Effector memory CD8-positive, alpha-beta T cell (primary cell): ENCODE results near the gene LHFPL3.
"Not testable (repeated sequence)": the region's sequence is repeated elsewhere in the genome, so short reads cannot be mapped to it uniquely, and the experiment has no call there.

Experiments
- ATAC-seq: fragments of 150-1000 bp; cut with Tn5 transposase; replicated peaks from 2 replicates; pipeline ENCODE4 v1.10.0; 2021; ENCODE audit warnings: mild to moderate bottlenecking, moderate library complexity
- DNase-seq, 3 experiments: peaks; one replicate each; pipeline ENCODE4 v3.0.0; 2021
- H3K27ac Mint-ChIP-seq, 2 donors: one replicate each; pipeline ENCODE4 v1.8.0; 2022; ENCODE audit warnings: mild to moderate bottlenecking in 2 of 2, mixed read lengths in 2 of 2, moderate library complexity in 2 of 2
- H3K27me3 Mint-ChIP-seq, 2 donors: one replicate each; pipeline ENCODE4 v1.8.0; 2022; ENCODE audit warnings: mixed read lengths in 2 of 2
- H3K36me3 Mint-ChIP-seq: one replicate; pipeline ENCODE4 v1.8.0; 2022; ENCODE audit warnings: mild to moderate bottlenecking, moderate library complexity, mixed read lengths; ENCODE audit not compliant: insufficient read depth
- H3K4me1 Mint-ChIP-seq, 2 donors: one replicate each; pipeline ENCODE4 v1.8.0; 2022; ENCODE audit warnings: low read depth in 2 of 2, mixed read lengths in 2 of 2
- H3K4me3 Mint-ChIP-seq, 2 donors: one replicate each; pipeline ENCODE4 v1.8.0; 2022; ENCODE audit warnings: mild to moderate bottlenecking in 2 of 2, mixed read lengths in 2 of 2, moderate library complexity in 2 of 2
- H3K9me3 Mint-ChIP-seq, 2 donors: one replicate each; pipeline ENCODE4 v1.8.0; 2022; ENCODE audit warnings: mixed read lengths in 2 of 2

The LHFPL3 gene

GRCh38 chr7:104534149-104534548 lies 205.7 kb downstream of the LHFPL3 start:
- Mint-ChIP-seq H3K4me3 (no peak overlapping the region), H3K9me3 (no peaks in the 10 kb centered on the region), H3K27ac (no peak overlapping the region), H3K36me3 (no peaks in the 10 kb centered on the region), H3K27me3 (no peaks in the 10 kb centered on the region), H3K4me1 (no peaks in the 10 kb centered on the region)
- no peak for DNase-seq
- ATAC-seq, result no peak

DNA sequence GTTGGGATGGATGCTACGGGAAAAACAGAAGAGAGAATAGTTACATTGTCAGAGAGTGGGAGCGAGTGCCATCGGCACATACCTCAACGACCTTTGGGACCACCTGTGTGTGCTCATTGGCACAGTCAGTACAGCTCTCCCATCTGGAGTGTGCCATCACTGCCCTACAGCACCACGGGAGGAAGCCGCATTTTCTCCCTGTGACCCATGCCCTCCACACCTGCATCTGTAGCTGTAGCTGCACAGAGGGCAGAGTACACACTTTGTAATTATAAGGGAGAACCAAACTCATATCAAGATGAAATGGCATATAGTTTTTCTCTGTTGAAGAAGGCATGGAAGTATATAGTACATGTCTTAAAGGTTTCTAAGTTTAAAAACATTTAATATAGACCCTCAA lies 207.4 kb downstream of the LHFPL3 start:
- Mint-ChIP-seq H3K27me3 (no peaks in the 10 kb centered on the region), H3K36me3 (no peaks in the 10 kb centered on the region), H3K9me3 (no peaks in the 10 kb centered on the region), H3K27ac (no peak overlapping the region), H3K4me3 (no peak overlapping the region), H3K4me1 (no peaks in the 10 kb centered on the region)
- no peak for DNase-seq
- no peak for ATAC-seq

DNA sequence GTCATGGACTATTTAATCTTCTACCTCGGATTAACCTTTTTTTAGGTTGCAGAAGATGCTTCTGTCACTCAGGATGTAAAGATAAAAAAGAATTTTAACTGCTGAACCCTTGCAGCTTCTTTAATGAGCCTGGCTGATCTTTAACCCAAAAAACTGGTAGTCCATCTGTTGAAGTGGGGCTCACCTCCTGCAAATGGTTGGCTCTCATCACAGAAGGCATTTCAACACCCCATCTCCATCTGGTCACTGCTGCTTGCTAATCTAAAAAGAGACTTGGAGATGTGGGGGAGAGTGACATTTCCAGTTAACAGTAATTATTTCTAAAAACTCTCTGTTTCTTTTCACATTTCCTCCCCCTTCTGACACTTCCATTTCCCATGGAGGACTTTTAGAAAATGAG lies 208.6 kb downstream of the LHFPL3 start:
- H3K4me1 Mint-ChIP-seq, result no peaks in the 10 kb centered on the region
- H3K27me3 Mint-ChIP-seq, result no peaks in the 10 kb centered on the region
- peaks cover 0 to 10% of the 10 kb centered on the region in 2 donors for H3K9me3 Mint-ChIP-seq
- no peak for DNase-seq
- no peak overlapping the region for H3K27ac Mint-ChIP-seq
- H3K4me3 Mint-ChIP-seq, result no peak overlapping the region
- no peak for ATAC-seq
- no peaks in the 10 kb centered on the region for H3K36me3 Mint-ChIP-seq

GRCh38 chr7:104538152-104538551 lies 209.7 kb downstream of the LHFPL3 start:
- DNase-seq, result no peak
- Mint-ChIP-seq H3K9me3 (peaks cover 0 to 10% of the 10 kb centered on the region in 2 donors), H3K36me3 (no peaks in the 10 kb centered on the region), H3K4me1 (no peaks in the 10 kb centered on the region), H3K4me3 (no peak overlapping the region), H3K27ac (no peak overlapping the region), H3K27me3 (no peaks in the 10 kb centered on the region)
- ATAC-seq, result no peak

DNA sequence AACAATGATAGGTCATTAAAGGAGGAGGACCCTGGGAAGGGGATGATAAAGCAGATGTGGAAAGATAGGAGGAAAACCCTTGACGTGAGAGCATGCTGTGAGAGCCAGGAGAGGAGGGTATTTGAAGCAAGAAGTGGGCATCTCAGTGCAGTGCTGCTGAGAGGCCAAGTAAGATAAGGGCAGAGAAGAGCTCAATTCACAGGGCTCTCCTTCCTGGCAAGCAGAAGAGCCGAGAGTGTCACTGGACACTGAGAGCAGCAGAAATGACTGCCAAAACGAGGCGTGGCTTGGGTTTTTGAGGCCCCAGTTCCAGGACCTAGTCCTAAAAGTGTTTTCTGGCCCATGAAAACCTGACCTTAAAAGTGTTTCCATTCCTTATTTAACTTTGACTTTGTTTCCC lies 213.5 kb downstream of the LHFPL3 start:
- Mint-ChIP-seq H3K27ac (no peak overlapping the region), H3K4me3 (no peak overlapping the region), H3K27me3 (no peaks in the 10 kb centered on the region), H3K9me3 (peaks cover 4 to 10% of the 10 kb centered on the region in 2 donors), H3K4me1 (no peaks in the 10 kb centered on the region), H3K36me3 (no peaks in the 10 kb centered on the region)
- DNase-seq (no peak), ATAC-seq (no peak)

DNA sequence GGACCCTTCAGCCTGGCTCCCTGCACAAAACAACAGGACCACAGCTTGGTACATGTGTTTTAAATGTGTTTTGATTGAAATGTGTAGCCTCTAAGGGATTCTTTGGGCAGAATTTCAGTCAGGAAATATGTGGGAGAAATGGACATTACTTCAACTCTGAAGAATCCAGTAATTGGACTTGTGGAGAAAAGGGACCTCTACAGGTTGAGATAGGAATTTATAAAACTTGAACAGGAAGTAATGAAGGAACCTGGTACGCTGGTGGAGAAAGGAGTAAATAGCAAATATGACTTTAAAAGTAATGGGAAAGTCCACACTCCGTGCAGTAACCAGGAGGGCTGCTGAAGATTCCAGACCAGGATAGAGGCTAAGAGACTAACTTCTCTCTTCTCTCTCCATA lies 220.5 kb downstream of the LHFPL3 start:
- H3K9me3 Mint-ChIP-seq, result peaks cover 0 to 4% of the 10 kb centered on the region in 2 donors
- H3K27me3 Mint-ChIP-seq, result no peaks in the 10 kb centered on the region
- H3K4me1 Mint-ChIP-seq, result no peaks in the 10 kb centered on the region
- no peak overlapping the region for H3K27ac Mint-ChIP-seq
- DNase-seq, result no peak
- ATAC-seq, result no peak
- H3K36me3 Mint-ChIP-seq, result no peaks in the 10 kb centered on the region
- H3K4me3 Mint-ChIP-seq, result no peak overlapping the region

GRCh38 chr7:104550362-104550761 lies 222.0 kb downstream of the LHFPL3 start:
- Mint-ChIP-seq H3K27ac (no peak overlapping the region), H3K4me1 (no peaks in the 10 kb centered on the region), H3K27me3 (no peaks in the 10 kb centered on the region), H3K9me3 (peaks cover 0 to 2% of the 10 kb centered on the region in 2 donors), H3K4me3 (no peak overlapping the region), H3K36me3 (no peaks in the 10 kb centered on the region)
- no peak for DNase-seq
- ATAC-seq, result no peak

GRCh38 chr7:104551226-104551625 lies 222.8 kb downstream of the LHFPL3 start:
- no peak for ATAC-seq
- no peak overlapping the region for H3K27ac Mint-ChIP-seq
- DNase-seq, result no peak
- H3K27me3 Mint-ChIP-seq, result no peaks in the 10 kb centered on the region
- H3K36me3 Mint-ChIP-seq, result no peaks in the 10 kb centered on the region
- peaks cover 0 to 2% of the 10 kb centered on the region in 2 donors for H3K9me3 Mint-ChIP-seq
- no peak overlapping the region for H3K4me3 Mint-ChIP-seq
- no peaks in the 10 kb centered on the region for H3K4me1 Mint-ChIP-seq

DNA sequence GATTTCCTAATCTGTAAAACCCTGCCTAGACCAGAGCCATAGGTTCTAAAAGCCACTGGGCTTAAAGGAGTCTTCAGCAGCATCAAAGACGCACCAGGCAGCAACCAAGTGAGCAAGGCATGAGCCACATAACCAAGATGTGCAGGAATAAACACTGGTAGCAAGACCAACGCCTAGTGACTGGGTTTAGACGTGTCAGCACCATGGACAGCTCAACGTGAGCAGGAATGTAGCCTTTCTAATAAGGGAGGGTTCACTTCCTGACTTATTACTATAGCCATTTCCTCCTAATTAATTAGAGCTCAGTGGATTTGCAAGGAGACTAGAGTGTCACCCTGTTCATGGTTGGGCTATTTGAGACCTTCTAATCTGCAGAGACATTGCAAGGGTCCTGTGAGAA lies 223.7 kb downstream of the LHFPL3 start:
- H3K9me3 Mint-ChIP-seq, result peaks cover 5 to 6% of the 10 kb centered on the region in 2 donors
- H3K27ac Mint-ChIP-seq, result no peak overlapping the region
- H3K36me3 Mint-ChIP-seq, result no peaks in the 10 kb centered on the region
- no peaks in the 10 kb centered on the region for H3K27me3 Mint-ChIP-seq
- no peak for DNase-seq
- H3K4me1 Mint-ChIP-seq, result no peaks in the 10 kb centered on the region
- H3K4me3 Mint-ChIP-seq, result no peak overlapping the region
- ATAC-seq, result no peak

DNA sequence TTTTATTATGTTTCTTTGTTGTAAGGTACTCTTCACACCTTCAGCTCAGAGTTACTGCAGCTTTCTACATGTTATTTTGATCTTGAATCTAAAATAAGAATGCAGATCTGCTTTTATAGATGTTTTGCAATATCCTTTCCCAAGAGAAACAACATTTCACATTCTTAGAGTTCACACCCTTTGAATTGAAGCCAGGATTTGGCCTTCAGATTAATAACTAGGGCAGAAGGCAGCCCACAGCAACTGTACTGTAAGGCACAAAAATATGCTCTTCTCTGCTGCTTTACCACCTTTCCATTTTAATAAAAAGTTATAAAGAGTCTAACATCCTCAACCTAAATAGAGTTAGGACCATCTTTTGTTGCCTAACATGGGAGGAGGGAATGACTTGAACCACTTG lies 224.7 kb downstream of the LHFPL3 start:
- Mint-ChIP-seq H3K27ac (no peak overlapping the region), H3K36me3 (no peaks in the 10 kb centered on the region), H3K4me3 (no peak overlapping the region), H3K9me3 (peaks cover 6 to 10% of the 10 kb centered on the region in 2 donors), H3K27me3 (no peaks in the 10 kb centered on the region), H3K4me1 (no peaks in the 10 kb centered on the region)
- no peak for ATAC-seq
- DNase-seq, result no peak

GRCh38 chr7:104563350-104563901 lies 235.0 kb downstream of the LHFPL3 start:
- DNase-seq, H3K27me3 Mint-ChIP-seq, H3K9me3 Mint-ChIP-seq, H3K27ac Mint-ChIP-seq, ATAC-seq, H3K4me3 Mint-ChIP-seq, H3K36me3 Mint-ChIP-seq, H3K4me1 Mint-ChIP-seq: not testable (repeated sequence)

DNA sequence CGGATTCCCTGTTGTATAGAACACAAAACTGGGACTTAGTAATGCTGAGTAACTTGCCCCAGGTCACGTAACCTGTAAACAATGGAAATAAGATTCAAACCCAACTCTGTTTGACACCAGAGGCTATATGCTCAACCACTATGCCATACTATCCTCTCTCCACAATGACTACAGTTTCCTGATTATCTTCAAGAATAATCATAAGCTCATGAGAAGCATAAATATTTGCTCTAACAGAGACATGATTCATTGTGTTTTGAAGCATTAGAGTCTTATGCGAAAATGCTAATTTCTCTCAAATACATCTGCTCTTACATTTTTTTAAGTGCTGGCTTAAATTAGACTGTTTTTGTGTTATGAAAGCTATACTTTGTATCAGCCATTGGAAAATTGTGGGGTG lies 241.3 kb downstream of the LHFPL3 start:
- DNase-seq (no peak), ATAC-seq (no peak)
- no peaks in the 10 kb centered on the region for H3K36me3 Mint-ChIP-seq
- H3K27ac Mint-ChIP-seq, result no peak overlapping the region
- peaks cover 0 to 8% of the 10 kb centered on the region in 2 donors for H3K27me3 Mint-ChIP-seq
- no peaks in the 10 kb centered on the region for H3K4me1 Mint-ChIP-seq
- H3K9me3 Mint-ChIP-seq, result peaks cover 0 to 2% of the 10 kb centered on the region in 2 donors
- H3K4me3 Mint-ChIP-seq, result no peak overlapping the region

GRCh38 chr7:104572554-104572953 lies 244.2 kb downstream of the LHFPL3 start:
- Mint-ChIP-seq H3K4me3 (no peak overlapping the region), H3K4me1 (no peaks in the 10 kb centered on the region), H3K27ac (no peak overlapping the region), H3K9me3 (peaks cover 0 to 2% of the 10 kb centered on the region in 2 donors), H3K36me3 (no peaks in the 10 kb centered on the region), H3K27me3 (peaks cover 0 to 8% of the 10 kb centered on the region in 2 donors)
- no peak for DNase-seq
- ATAC-seq, result no peak

DNA sequence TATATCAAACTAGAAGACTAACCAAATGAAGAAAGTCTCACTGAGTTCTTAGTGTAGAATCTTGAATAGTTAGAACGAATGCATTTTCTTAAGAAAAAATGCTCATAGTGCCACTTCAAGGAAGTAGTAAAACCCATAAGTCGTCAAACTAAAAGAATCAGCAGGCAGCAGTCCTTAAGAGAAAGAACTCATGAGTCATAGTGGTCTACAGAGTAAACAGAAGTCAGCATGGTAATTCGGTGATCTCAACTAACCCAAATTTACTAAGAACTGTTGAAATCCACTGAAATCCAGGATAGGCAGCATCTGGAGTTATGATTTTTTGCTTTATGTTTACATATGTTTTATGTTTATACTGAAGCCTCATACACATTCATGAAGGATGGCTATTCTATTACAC lies 256.2 kb downstream of the LHFPL3 start:
- H3K4me1 Mint-ChIP-seq, result no peaks in the 10 kb centered on the region
- ATAC-seq, result no peak
- no peak for DNase-seq
- H3K27ac Mint-ChIP-seq, result no peak overlapping the region
- peaks cover 0 to 7% of the 10 kb centered on the region in 2 donors for H3K9me3 Mint-ChIP-seq
- no peaks in the 10 kb centered on the region for H3K27me3 Mint-ChIP-seq
- H3K4me3 Mint-ChIP-seq, result no peak overlapping the region
- H3K36me3 Mint-ChIP-seq, result no peaks in the 10 kb centered on the region

- H3K27me3 Mint-ChIP-seq, H3K9me3 Mint-ChIP-seq, DNase-seq, H3K36me3 Mint-ChIP-seq, H3K4me1 Mint-ChIP-seq, H3K27ac Mint-ChIP-seq, H3K4me3 Mint-ChIP-seq, ATAC-seq: not testable (repeated sequence)
Measured at GRCh38 chr7:104595591-104595990, 267.2 kb downstream of the LHFPL3 start.
